ENCODE measurements around the gene PTPRN2.
"Not testable (repeated sequence)": the region's sequence is repeated elsewhere in the genome, so short reads cannot be mapped to it uniquely, and the experiment has no call there.

PTPRN2 gene

DNA sequence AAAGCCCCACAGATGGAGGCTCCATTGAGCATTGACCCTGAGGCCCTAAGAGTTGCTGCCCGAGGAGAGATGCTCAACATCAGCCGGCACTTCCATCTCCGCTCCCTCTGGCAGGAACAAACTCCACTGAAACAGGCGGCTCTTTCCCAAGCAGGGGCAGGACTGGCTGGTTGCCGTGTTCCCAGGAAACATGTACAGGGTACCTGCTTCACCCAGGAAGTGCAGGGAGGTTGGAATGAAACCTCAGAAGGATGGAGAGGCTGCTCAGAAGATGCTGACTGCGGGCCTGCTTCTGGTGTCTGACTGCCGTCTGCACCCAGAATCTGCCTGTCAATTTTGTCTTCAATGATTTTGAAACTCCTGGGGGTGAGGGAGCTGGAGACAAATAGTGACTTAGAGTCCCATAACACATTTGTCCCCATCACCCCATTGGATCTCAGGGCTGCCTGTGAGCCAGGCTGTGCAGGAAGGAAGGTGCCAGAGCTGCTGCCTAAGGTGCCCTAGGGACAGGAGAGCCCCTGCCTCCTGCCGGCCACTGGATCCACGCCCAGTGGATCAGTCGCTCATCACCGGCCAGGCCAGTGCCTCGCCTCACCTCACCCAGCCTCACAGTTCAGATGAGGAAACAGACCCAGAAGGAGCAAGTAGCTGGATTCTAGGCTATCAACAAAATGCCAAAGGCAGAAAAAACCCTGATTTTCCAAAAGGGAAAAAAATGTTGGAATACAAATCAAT, 237.3 kb downstream of the PTPRN2 start:
- no peak for DNase-seq (ENCODE audit: low spot score)

DNA sequence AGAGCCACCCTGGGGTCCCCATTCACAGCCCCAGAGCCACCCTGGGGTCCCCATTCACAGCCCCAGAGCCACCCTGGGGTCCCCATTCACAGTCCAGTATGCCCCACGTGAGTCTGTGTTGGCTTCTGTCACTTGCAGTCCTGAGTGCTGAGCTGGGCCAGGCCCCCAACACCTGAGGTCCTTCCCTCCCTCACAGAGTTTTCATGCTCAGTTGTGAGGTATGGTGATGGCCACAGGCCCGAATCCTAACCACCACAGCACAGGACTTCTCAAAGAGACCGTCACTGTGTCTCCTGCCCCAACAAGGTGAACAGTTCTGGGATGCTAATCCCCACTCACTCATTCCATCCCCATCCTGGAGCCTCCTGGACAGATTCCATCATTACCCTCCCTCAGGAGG, 239.2 kb downstream of the PTPRN2 start:
- no peak for DNase-seq (ENCODE audit: low spot score)

DNA sequence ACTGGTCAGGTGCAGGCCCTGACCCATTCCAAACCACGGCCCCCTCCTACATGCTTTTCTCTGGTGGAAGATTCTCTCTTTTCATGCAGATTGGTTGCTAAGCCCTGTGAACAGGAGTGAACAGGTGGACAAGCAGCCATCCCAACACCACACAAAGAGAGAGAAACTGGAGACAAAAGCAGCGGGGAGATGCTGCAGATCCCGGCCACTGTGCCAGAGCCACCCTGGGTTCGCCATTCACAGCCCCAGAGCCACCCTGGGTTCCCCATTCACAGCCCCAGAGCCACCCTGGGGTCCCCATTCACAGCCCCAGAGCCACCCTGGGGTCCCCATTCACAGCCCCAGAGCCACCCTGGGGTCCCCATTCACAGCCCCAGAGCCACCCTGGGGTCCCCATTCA, 239.6 kb downstream of the PTPRN2 start:
- DNase-seq (ENCODE audit: low spot score) = not testable (repeated sequence)

DNA sequence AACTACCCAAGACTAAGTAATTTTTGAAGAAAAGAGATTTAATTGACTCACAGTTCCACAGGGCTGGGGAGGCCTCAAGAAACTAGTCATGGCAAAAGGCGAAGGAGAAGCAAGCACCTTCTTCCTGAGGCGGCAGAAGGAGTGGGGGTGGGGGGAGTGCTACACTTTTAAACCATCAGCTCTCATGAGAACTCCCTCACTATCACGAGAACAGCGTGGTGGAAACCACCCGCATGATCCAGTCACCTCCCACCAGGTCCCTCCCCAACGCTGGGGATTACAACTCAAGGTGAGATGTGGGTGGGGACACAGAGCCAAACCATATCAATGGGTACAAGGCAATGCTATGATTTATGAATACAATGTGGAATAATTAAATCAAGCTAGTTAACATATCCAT, 241.9 kb downstream of the PTPRN2 start:
- no peak for DNase-seq (ENCODE audit: low spot score)

DNA sequence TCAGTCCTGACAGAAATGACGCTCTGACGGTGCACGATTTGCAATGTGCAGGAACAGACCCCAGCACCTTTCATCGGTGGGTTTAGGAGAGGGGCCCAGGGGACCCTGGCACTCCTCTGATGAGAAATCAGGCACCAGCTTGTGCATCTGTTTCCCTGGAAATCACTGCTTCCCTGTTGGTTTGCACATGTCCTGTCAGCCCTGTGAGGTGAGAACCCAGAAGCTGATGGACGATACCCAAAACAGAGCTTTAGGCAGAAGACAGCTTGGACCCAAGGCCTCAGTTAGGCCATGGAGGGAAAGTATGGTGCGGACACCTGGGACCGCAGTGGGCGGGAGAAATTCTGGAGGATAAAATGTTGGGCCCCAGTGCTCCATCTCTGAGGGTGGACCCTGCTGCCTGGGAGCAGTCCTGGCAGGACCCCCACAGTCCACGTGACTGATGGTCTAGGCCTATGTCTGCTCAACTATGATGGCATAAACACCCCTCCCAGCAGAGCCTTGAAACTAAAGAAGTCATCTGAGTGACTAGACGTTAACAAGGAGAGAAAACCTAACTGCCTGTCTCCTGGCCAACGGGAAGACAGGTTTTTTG, 242.8 kb downstream of the PTPRN2 start:
- no peak for DNase-seq (ENCODE audit: low spot score)

DNA sequence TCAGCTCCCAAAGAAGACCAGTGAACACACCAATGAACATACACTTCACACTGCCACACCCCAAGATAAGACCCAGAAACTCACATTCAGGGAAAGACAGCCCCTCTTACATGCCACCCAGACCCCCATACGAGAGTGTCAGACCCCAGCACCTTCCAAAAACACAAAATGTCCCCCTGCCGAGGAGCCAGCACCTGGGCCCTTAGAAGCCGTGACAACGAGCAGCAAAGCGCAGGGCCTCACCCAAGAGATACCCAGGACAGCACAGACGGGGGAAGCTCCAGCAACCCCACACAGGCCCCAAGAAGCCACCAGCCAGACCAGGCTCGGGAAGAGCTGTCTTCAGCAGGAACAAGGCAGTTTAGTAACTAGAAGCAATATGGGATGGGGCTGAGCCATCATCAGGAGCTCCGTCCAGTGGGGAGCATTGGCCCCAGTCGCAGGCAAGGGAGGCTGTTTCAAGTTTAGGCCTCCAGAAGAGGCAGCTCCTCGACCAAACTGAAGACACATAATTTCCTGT, 243.6 kb downstream of the PTPRN2 start:
- no peak for DNase-seq (ENCODE audit: low spot score)

DNA sequence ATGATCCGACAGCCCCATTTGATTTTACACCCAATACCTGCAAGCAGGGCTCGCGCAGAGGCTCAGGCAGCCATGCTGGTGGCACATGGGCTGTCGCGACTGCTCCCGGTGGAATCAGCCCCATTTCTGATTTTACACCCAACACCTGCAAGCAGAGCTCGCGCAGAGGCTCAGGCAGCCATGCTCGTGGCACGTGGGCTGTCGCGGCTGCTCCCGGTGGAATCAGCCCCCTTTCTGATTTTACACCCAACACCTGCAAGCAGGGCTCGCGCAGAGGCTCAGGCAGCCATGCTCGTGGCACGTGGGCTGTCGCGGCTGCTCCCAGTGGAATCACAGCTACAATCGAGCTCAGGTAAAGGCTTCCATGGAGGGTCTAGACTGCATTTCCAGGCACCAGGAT, 244.1 kb downstream of the PTPRN2 start:
- no peak for DNase-seq (ENCODE audit: low spot score)

DNA sequence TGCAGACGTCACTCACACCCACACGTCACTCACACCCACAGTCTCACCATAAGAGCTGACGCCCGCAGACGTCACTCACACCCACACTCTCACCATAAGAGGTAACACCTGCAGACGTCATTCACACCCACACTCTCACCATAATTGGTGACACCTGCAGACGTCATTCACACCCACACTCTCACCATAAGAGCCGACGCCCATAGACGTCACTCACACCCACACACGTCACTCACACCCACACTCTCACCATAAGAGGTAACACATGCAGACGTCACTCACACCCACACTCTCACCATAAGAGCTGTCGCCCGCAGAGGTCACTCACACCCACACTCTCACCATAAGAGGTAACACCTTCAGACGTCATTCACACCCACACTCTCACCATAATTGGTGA, 246.5 kb downstream of the PTPRN2 start:
- not testable (repeated sequence) for DNase-seq (ENCODE audit: low spot score)

DNA sequence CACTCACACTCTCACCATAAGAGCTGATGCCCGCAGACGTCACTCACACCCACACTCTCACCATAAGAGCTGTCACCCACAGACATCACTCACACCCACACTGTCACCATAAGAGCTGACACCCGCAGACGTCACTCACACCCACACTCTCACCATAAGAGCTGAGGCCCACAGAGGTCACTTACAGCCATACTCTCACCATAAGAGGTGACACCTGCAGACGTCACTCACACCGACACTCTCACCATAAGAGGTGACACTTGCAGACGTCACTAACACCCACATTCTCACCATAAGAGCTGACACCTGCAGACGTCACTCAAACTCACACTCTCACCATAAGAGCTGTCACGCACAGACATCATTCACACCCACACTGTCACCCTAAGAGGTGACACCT, 250.7 kb downstream of the PTPRN2 start:
- DNase-seq (ENCODE audit: low spot score) = not testable (repeated sequence)

DNA sequence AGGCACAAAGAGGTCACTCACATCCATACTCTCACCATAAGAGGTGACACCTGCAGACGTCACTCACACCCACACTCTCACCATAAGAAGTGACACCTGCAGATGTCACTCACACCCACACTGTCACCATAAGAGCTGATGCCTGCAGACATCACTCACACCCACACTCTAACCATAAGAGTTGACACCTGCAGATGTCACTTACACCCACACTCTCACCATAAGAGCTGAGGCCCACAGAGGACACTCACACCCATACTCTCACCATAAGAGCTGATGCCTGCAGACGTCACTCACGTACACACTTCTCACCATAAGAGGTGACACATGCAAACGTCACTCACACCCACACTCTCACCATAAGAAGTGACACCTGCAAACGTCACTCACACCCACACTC, 255.1 kb downstream of the PTPRN2 start:
- DNase-seq (ENCODE audit: low spot score) = not testable (repeated sequence)

DNA sequence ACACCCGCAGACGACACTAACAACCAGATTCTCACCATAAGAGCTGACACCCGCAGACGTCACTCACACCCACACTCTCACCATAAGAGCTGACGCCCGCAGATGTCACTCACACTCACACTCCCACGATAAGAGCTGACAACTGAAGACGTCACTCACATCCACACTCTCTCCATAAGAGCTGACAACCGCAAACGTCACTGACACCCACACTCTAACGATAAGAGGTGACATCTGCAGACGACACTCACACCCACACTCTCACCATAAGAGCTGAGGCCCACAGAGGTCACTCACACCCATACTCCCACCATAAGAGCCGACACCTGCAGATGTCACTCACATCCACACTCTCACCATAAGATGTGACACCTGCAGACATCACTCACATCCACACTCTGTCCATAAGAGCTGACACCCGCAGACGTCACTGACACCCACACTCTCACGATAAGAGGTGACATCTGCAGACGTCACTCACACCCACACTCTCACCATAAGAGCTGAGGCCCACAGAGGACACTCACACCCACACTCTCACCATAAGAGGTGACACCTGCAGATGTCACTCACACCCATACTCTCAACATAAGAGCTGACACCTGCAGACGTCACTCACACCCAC, 255.7 kb downstream of the PTPRN2 start:
- DNase-seq (ENCODE audit: low spot score) = not testable (repeated sequence)

DNA sequence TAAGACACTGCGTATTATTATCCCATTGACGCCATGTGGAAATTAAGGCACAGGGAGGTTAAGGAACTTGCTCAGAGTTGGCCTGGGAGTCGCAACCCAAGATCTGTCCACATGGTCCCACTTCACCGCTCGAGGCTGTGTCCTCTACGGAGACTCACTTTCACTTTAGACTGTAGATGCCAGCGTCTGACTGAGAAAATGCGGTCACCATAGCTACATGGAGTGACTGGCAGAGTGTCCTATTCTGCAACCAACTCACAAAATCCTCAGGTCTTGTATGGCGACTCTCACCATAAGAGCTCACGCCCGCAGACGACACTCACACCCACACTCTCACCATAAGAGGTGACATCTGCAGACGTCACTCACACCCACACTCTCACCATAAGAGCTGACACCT, 257.9 kb downstream of the PTPRN2 start:
- DNase-seq (ENCODE audit: low spot score) = no peak

DNA sequence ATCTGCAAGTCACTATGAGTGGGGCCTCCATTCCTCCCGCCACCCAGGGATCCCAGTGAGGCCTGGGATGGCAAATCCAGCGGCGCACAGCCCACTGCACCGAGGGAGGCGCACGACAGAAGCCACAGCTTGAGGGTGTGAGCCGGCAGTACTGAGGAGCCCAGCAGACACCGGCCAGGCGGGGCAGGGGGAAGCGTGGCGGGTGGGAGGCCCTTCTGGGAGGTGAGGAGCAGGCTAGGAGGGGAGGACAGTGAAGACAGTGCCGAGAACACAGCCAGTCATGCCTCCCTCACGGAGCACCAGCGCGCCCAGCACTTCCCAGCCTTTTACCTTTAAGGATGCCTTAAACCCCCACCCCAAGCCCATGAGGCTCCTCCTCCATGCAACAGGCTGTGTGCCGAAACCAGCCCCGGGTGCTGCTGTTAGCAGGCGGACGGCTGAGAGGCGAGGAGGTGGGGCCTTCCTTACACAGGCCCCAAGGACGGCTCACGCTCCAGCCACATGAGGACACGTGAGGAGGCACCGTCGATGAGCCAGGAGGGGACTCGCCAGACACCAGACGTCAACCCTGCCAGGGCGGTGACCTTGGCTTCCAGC, 258.5 kb downstream of the PTPRN2 start:
- DNase-seq (ENCODE audit: low spot score) = no peak

DNA sequence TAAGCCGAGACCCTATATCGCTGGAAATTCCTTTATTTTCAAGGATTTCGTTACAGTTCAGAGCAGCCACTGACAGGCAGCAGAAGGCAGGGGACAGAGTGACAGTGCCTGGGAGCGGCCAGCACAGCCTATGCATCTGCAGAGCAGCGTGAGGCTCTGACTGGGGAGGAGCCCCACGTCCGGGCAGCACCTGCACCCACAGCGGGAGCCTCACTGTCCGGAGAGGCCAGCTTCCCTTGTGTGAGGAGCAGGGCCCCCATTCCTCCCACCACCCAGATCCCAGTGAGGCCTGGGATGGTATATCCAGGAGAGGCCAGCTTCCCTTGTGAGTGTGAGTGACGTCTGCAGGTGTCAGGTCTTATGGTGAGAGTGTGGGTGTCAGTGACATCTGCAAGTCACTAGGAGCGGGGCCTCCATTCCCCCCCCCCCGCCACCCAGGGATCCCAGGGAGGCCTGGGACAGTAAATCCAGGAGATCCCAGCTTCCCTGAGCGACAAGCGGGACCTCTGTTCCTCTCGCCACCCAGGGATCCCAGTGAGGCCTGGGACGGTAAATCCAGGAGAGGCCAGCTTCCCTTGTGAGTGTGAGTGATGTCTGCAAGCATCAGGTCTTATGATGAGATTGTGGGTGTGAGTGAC, 259.1 kb downstream of the PTPRN2 start:
- DNase-seq (ENCODE audit: low spot score) = no peak

DNA sequence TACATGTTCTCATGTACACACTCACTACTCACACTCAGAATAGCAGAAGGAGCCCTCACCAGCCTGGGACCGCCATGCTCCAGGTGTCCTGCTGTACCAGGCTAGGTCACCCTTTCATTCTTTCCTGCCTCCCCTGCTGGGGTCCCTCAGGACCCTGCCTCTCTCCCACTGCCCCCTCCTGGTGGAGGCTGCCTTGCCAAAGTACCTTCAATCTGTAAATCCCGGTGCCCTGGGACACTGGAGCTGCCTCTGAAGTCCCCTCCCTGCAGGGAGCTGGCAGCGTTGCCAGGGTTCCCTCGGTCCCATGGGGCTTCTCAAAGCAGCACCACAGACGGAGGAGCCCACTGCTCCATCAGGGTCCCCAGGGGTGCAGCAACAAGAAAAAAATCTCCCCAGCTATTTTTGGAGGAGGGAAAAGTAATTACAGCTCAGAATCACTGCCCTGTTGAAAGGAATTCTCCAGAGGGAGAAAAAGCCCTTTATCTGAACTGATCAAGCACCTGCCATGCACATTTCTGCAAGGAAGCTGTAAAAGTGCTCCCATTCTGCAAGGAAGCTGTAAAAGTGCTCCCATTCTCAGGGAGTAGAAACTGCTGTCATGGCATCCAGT, 259.9 kb downstream of the PTPRN2 start:
- no peak for DNase-seq (ENCODE audit: low spot score)

DNA sequence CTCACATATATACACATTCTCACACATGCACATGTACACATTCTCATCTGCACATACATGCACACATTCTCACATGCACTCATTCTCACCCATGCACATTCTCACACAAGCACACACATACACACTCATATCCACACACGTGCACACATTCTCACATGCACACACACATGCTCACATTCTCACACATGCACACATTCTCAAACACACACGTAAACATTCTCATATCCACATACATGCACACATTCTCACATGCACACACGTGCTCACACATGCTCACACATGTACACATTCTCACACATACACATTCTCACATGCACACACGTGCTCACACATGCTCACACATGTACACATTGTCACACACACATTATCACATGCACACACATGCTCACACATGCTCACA, 260.6 kb downstream of the PTPRN2 start:
- no peak for DNase-seq (ENCODE audit: low spot score)

DNA sequence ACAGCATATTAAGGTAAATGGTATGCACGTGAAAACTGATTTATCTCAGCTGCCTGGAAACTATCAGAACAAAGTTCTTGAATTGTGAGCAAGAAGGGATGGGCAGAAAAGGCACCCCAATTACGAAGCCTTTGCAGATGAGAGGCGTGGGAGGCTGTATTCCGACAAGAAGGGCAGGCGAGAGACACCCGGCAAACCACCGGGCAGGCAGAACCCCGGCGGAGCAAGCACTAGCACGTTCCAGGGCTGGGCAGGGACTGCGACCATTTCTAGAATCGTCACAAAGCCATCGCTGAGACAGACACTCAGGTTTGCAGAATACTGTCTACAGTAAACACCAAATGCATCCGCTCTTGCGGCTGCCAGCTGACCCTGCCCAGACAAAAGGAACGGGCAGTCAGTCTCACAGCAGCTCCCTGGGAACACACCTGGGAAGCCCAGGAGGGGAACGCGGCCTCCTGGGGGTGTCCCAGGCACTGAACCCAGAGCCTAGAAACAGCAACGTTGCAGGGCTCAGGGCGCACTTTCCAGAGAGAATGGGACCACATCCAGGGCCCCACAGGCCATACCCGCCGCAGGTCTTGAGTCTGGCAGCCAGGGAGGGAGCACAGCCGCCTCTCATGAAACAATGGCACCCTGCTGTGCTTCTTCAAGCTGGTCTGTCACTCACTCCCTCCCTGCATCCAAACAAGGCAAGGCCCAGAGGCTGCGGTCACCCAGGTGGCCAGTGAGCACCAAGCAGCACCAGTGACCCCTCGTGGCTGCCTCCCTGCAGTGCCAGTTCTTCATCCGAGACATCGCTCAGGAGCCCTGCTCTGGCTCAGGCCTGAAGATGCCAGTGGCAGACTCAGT, 261.9 kb downstream of the PTPRN2 start:
- DNase-seq (ENCODE audit: low spot score) = no peak

DNA sequence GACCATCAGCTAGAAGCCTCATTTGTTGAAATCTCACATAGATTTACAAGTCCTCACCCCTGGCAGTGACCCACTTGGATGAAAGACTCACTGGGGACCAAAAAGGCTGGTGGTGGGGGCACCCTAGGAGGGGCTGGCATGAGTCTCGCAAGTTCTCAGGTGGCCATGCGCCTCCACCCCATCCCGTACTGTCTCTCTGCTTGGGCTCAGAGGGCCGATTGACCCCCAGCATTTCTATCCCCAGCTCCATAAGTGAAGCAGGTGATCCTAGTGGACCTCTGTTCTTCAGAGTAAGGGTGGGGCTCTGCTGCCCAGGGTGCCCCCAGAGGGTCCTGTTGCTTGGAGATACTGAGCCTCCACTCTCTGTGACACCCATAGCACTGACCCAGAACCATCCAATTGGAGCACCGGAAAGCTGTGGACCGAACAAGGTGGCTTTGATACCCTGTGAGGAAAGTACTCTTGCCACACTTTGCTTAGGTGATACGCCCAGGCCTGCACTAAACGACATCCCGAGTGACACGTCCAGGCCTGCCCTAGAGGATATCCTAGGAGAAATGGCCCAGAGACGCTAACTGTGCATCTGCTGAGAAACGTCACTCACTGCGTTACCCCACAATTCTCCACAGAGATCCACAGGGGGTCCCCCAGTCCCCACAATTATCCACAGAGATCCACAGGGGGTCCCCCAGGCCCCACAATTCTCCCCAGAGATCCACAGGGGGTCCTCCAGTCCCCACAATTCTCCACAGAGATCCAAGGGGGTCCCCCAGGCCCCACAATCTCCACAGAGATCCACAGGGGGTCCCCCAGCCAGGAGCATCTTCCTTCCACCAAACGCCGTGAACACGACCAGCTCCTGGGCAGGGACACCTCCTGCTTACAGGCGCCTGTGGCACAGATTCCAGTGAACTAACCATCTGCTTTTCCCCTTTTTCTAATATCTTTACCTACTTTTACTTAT, 262.9 kb downstream of the PTPRN2 start:
- DNase-seq (ENCODE audit: low spot score) = no peak

DNA sequence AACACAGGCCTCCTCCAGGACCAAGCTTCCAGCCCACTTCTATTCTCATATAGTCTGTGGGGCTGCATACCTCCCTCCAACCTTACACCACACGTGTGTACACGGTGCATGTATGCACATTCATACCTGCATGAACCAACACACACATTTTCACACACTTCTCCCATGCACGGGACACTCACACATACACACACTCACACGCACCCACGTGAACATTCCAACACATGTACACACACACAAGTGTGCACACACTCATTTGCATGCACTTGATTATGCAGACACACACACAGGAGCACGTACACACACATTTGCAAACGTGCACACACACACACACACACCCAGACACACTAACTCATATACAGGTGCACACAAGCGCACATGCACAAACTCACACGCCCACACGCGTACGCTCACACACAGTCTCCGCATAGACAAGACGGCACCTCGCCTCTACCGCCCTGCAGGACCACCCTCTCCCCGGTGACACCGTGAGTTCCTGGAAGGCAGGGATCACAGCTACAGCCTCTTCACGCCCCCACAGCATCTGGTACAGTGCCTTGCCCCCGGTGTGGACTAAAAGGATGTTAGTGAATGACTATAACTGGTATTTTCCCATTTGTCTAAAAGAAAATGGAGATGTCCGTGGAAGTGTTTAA, 263.8 kb downstream of the PTPRN2 start:
- DNase-seq (ENCODE audit: low spot score) = no peak
